GM13976 (cell line): Measurements from ENCODE around the gene NUTF2.

Experiments used
- DNase-seq: peaks from one replicate; pipeline ENCODE4 v3.0.0; 2012; ENCODE audit warnings: low spot score
- CTCF ChIP-seq: IDR thresholded peaks from 2 replicates; pipeline ENCODE4 v1.5.1; 2012; ENCODE audit warnings: borderline replicate concordance, mild to moderate bottlenecking; ENCODE audit not compliant: insufficient read depth; ENCODE audit errors: extremely low read depth, missing control alignments, control extremely low read depth
- in situ Hi-C: fragments of 300-500 bp; cut with MboI; formaldehyde crosslinking; loops from one replicate; pipeline ENCODE4 v1.12.0; 2022; ENCODE audit warnings: low sequenced_read_pairs, mixed read lengths, inconsistent platforms; ENCODE audit not compliant: unreplicated experiment

The NUTF2 gene

GRCh38 chr16:67822511-67822910 lies 24.2 kb upstream of the NUTF2 start:
- no peak for DNase-seq
- in situ Hi-C loops = loop anchor here (25.0 kb wide), 1 partner anchor 285 kb away; the partner anchor contains the start of gene RIPOR1
- TF ChIP-seq CTCF = no peak

DNA sequence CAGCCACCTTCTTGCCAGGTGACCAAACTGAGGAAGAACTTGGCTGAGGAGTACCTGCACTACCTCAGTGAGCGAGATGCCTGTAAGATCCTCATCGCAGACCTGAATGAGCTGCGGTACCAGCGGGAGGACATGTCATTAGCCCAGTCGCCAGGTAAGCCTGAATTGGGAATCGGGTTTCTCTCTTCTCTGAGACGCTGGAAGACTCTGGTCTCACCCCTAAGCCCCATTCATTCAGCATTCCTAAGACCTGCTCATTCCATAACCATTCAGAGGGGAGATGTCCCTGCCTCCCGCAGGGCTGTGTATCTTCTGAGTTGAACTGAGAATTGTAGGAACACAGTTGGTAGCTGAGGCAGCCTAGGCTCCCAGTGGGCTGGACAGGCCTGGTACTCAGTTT lies 21.6 kb upstream of the NUTF2 start:
- DNase-seq = no peak
- in situ Hi-C loops = no loop called here
- no peak for TF ChIP-seq CTCF

DNA sequence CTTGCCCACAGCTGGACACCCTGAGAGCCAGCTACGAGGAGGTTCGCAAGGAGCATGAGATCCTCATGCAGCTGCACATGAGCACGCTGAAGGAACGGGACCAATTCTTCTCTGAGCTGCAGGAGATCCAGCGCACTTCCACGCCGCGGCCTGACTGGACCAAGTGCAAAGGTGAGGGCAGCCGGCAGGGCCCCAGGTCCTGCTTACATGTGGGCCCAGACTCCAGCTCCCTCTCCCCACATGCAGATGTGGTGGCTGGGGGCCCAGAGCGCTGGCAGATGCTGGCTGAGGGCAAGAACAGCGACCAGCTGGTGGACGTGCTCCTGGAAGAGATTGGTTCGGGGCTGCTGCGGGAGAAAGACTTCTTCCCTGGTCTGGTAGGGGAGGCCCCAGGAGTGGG lies 20.8 kb upstream of the NUTF2 start:
- no peak for TF ChIP-seq CTCF
- in situ Hi-C loops = no loop called here
- DNase-seq = no peak

DNA sequence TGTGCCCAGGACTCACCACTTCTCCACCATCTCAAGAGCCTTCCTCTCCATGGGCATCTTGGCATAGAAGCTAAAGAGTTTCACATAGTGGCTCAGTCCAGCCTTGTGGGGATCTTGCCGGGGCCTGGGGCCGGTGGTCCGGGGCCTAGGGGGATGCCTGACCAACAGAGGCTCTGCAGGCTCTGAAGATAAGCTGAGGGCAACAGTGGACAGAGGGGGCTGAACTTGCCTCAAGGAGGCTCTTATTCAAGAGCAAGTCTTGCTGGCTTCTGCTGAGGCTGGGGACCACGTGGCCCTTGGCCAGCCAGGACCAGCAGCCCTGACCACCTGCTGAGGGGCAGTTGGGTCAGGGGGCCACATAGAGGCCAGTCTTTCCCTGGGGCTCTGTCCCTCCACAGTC lies 18.1 kb upstream of the NUTF2 start:
- in situ Hi-C loops = no loop called here
- no peak for DNase-seq
- no peak for TF ChIP-seq CTCF

- no peak for DNase-seq
- TF ChIP-seq CTCF = no peak
- in situ Hi-C loops = no loop called here
Observed at GRCh38 chr16:67833030-67833414, 13.7 kb upstream of the NUTF2 start.

DNA sequence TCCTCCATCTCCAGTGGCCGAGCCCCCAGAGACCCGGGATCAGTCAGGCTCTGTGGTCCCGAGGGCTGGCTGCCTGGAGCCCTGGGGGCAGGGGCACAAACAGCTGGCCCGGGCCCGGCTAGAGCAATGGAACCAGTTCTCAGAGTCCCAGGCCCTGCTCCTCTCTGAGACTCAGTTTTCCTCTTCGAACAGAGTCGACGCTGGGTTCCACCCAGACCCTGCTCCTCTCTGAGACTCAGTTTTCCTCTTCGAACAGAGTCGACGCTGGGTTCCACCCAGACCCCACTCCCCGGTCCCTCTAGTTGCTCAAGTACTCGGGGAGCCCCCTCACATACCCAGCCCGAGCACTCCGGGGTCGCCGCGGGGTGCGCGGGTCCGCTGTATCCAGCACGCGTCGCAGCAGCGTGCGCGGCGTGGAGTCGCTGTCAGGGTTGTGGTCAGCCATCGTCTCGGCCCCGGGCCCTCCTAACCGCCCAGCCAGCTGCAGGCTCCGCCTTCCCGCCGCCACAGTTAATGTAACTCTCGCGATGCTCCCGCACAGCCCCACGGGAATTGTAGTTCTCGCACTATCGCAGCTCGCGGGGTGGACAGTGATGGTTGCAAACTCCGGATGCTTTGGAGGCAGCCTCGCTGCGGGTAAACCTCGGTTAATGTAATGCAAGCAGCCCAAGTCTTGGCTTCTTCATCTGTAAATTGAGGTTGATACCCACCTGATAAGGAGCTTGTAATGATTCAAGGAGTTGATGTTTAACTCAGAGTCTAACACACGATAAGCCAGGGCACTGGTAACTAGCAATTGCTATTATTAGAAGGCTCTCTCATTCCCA lies 13.1 kb upstream of the NUTF2 start:
- peak; percentile 99 for DNase-seq
- TF ChIP-seq CTCF = no peak
- in situ Hi-C loops = no loop called here
